AG09319 (cell line): ENCODE data around the gene NDUFA3.

Experiments
- DNase-seq: peaks from one replicate; pipeline ENCODE4 v3.0.0-alpha.2; 2010; ENCODE audit warnings: low read depth; ENCODE audit errors: extremely low read depth
- TF ChIP-seq, protein P1 (sequence below): IDR thresholded peaks from 2 replicates; pipeline ENCODE4 v1.5.1; 2011; ENCODE audit warnings: low read depth, mild to moderate bottlenecking, inconsistent platforms, low read length, moderate library complexity

The NDUFA3 gene

DNA sequence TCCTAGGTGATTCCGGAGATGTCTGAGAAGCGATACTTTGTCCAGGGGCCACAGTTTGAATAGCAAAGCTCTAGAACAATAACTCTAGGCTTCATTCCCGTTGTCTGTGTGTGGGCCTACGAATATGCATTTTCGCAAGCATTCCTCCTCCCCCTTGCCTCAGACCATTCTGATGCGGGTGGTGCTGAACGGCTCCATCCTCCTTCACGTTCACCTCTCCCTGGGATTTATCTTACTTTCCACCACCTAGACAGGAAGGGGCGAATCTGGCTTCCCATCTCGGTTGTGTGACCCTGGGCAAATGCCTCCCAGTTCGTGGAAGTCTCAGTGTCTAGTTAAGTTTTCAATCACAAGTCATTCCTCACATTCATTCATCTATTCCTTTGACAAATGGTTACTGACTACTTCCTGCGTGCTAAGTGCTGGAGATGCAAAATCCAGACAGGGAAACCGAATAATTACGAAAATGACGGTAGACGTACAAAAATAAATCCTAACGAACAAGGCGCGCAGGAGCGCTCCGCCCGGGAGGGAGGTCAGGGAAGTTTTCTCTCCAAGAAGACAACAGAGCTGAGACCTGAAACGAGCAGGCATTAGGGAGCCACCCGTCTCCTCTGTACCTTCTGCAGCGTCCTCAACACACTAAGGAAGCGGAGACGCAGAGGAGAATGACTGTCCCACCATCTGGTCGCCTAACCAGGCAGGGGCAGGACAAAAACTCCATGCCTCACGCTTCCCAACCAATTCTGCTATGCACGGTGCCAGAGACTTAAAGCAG lies 33.6 kb downstream of the NDUFA3 start:
- TF ChIP-seq, protein P1, sequence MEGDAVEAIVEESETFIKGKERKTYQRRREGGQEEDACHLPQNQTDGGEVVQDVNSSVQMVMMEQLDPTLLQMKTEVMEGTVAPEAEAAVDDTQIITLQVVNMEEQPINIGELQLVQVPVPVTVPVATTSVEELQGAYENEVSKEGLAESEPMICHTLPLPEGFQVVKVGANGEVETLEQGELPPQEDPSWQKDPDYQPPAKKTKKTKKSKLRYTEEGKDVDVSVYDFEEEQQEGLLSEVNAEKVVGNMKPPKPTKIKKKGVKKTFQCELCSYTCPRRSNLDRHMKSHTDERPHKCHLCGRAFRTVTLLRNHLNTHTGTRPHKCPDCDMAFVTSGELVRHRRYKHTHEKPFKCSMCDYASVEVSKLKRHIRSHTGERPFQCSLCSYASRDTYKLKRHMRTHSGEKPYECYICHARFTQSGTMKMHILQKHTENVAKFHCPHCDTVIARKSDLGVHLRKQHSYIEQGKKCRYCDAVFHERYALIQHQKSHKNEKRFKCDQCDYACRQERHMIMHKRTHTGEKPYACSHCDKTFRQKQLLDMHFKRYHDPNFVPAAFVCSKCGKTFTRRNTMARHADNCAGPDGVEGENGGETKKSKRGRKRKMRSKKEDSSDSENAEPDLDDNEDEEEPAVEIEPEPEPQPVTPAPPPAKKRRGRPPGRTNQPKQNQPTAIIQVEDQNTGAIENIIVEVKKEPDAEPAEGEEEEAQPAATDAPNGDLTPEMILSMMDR = no peak
- DNase-seq = no peak

DNA sequence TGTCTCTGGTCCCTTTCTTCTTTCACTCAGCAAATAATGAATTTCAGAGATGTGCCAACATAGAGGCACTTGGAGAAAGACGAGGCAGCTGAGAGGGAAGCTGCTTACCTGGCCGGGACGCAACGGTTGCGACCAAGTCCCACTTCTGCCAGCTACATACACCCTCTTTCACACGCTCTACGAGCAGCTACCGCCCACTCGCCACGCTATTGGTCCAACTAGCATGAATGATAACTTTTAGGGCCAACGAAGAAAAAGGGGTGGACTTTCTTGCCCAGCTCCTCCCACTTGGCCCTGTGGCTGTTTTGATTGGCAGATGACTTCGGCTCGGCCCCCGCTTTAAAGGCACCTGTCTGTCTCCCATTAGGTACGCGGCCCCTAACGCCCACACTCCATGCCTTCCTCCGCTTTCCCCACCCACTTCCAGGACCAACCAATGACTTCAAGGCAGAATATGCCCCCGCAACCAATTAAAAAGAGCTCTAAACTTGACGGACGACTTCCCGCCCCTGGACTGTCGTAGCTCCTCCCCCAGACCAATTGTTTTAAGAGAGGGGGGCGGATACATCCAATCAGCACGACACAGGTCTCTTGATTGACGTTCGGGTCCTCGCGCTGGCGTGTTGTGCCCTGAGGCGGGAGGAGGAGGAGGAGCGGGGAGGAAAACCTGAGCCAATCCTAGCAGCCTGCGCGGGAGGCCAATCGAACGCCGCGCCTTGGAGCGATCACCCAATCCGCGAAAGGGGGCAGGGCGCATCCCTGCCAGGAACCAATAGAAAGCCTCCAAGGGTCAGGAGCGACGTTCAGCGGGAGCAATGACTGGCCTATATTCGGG lies 34.4 kb downstream of the NDUFA3 start:
- DNase-seq = peak; percentile 100
- TF ChIP-seq, protein P1 = no peak

DNA sequence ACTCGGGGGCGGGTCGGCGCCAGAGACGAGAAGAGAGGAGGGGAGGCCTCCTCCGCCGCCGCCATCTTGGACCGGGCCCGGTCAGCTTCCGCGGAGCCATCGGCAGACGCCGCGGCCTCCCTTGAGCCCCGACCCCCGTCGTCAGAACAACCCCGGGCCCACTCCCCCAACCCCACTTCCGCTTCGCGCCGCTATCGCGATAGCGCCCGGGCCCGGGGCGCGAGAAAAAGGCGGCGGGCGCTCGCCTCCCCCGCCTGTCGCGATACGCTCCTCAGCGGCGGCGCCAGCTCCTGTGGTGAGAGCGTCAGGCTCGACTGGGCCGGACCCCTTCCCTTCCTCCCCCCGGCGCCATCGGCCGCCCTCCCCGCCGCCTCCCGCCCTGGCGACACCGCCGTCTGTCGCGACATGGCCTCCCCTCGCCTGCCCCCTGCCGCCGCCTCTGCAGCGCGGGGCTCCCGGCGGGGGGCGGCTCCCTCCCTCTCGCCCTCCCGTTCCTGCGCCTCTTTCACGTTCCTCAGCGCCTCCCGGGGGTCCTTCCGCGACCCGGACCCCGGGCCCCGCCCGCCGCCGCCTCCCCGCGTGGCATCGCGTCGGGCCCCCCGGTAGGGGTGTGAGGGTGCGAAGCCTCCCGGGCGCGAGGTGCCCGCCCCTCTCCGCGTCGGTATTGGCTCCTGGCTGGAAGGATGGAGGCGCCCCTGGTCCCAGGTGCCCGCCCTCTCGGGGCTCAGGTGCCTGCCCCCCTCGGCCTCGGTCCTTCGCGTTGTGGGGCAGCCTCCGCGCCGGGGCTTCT lies 35.2 kb downstream of the NDUFA3 start, which contains the start of gene CNOT3:
Gene CNOT3 (plus strand): TSS at position 64 of the 790 bp plus-strand sequence. CDS start 5,217 bp downstream, outside the sequence.
- no peak for DNase-seq

DNA sequence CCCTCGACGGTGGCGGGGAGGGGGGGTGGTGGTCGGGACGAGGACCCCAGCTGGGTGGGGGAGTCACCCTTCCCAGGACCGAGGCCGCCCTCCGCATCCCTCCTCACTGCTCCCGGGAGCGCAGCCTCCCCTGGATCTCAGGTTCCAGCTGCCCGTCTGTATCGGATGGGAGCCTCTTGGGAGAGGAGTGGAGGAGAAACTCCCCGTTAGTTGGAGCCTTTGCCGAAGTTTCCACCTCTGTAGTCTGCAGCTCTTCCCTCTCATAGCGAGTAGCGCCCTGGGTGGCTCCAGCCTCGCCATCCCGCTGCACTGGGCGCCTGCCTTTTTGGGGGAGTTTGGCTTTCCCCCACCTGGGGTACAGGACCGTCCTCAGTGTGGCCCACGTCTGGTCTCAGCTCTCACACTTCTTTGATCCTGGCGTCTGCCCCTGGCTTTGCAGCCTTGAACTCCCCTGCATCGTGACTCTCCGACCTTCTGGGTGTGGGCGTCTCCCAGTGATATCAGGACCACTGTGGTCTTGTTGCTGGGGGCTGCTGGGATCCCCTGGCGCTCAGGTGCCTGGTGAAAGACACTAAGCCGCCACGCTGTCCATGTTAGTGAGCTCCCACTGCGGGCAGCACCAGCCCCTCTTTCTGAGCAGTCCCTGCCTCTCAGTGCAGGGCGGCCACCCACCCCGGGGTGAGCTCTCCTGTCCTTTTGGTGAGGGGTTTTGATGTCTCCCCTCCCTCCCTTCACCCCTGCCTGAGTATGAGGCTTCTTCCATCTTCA lies 36.0 kb downstream of the NDUFA3 start:
- DNase-seq = no peak
- TF ChIP-seq, protein P1 = no peak

More for the DNA sequence above, 35.2 kb downstream of the NDUFA3 start, which contains the start of gene CNOT3:
- TF ChIP-seq, protein P1 = no peak

DNA sequence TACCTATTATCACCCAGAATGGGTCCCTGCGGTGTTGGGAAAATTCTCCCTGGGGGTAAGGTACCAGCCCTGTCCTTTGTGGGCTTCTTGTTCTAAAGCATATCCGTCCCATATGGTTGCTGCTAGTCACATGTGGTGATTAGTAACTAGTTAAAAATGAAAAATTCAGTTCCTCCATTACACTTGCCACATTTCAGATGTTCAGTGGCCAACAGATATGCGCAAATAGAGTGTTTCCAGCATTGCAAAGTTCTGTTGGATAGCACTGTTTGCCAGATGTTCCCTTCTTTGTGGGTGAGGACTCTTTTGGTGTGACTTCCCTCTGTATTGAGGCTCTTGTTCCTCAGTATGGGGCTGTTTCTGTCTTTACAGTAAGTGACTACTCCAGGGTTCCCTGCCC lies 38.7 kb downstream of the NDUFA3 start:
- no peak for DNase-seq
- TF ChIP-seq, protein P1 = no peak

DNA sequence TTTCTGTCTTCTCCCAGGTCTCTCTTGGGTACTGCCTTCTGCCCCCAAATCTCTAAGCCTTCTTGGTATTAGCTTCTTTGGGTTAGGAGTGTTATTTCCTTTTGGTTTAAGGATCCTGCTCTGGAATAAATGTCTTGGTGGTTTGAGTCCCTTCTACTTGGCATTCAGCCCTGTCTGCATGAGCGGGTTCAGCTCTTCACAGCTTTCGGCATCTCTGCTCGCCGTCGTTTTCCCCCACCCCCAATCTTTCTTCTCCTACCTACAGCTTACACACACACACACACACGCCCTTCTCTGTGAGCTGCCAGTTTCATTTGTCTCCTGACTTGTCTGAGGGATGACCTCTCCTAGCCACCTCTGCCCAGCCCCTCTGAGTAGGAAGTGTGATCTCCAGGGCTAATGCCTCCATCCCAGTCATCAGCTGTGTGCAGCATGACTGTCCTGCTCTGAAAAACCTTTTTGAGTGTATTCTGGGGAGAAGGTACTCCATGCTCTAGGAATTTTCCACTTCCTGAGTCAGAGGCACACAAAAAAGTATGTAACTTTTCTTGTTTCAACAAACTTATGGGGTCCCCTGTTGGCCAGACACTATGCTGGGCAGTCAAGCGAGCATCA lies 39.6 kb downstream of the NDUFA3 start:
- TF ChIP-seq, protein P1 = no peak
- DNase-seq = no peak
